Osteoblast (primary cell): ENCODE results near the gene RAB11A. TPM values are rescaled to one million over a fixed set of nuclear protein-coding genes. Genes with fewer than 3 reads are reported as not detected.

Source experiments
- DNase-seq: peaks from one replicate; pipeline ENCODE4 v3.0.0; 2011; ENCODE audit warnings: low spot score, mixed read lengths; ENCODE audit not compliant: insufficient read length; ENCODE audit errors: missing footprints
- H2AFZ ChIP-seq: 2 replicates; pipeline ENCODE4 v1.6.0; 2011; ENCODE audit warnings: mild to moderate bottlenecking, low read length
- H3K27ac ChIP-seq: 2 replicates; pipeline ENCODE4 v1.5.1; 2011; ENCODE audit warnings: mild to moderate bottlenecking, low read depth, low read length, moderate library complexity
- H3K27me3 ChIP-seq: 2 replicates; pipeline ENCODE4 v1.6.0; 2012; ENCODE audit warnings: mild to moderate bottlenecking, control low read depth, inconsistent platforms, low read length, moderate library complexity; ENCODE audit not compliant: insufficient read depth
- H3K36me3 ChIP-seq: 2 replicates; pipeline ENCODE4 v1.5.1; 2011; ENCODE audit warnings: mild to moderate bottlenecking, low read length, control low read depth, moderate library complexity; ENCODE audit not compliant: insufficient read depth
- H3K4me1 ChIP-seq: 2 replicates; pipeline ENCODE4 v1.5.1; 2011; ENCODE audit warnings: mild to moderate bottlenecking, low read length, control low read depth, moderate library complexity; ENCODE audit not compliant: insufficient read depth
- H3K4me2 ChIP-seq: 2 replicates; pipeline ENCODE4 v1.6.0; 2011; ENCODE audit warnings: mild to moderate bottlenecking, low read length; ENCODE audit not compliant: insufficient read depth
- H3K4me3 ChIP-seq: fragments of 200-600 bp; sonication (generic); 3 replicates; pipeline ENCODE4 v1.5.1; 2012; ENCODE audit warnings: mild to moderate bottlenecking, low read length, inconsistent platforms; ENCODE audit not compliant: insufficient read depth
- H3K79me2 ChIP-seq: 2 replicates; pipeline ENCODE4 v1.6.0; 2012; ENCODE audit warnings: mild to moderate bottlenecking, low read length, control low read depth, inconsistent platforms; ENCODE audit not compliant: insufficient read depth
- H3K9me3 ChIP-seq: 2 replicates; pipeline ENCODE4 v1.5.1; 2011; ENCODE audit warnings: low read depth, low read length, control low read depth
- H4K20me1 ChIP-seq: 2 replicates; pipeline ENCODE4 v1.6.0; 2012; ENCODE audit warnings: mild to moderate bottlenecking, low read length, control low read depth; ENCODE audit not compliant: insufficient read depth
- total RNA-seq: library from RNA; depleted of rRNA; stranded (reverse); fragments of >200 nt; gene quantifications from 2 replicates; pipeline ENCODE4 v1.2.3, GENCODE V29; 2012
- TF ChIP-seq, protein P1 (sequence below): IDR thresholded peaks from 2 replicates; pipeline ENCODE4 v1.5.1; 2011; ENCODE audit warnings: mild to moderate bottlenecking, low read depth, low read length, moderate library complexity; ENCODE audit errors: extremely low read depth

RAB11A gene
- total RNA-seq, 1 donor = 68.0 TPM

DNA sequence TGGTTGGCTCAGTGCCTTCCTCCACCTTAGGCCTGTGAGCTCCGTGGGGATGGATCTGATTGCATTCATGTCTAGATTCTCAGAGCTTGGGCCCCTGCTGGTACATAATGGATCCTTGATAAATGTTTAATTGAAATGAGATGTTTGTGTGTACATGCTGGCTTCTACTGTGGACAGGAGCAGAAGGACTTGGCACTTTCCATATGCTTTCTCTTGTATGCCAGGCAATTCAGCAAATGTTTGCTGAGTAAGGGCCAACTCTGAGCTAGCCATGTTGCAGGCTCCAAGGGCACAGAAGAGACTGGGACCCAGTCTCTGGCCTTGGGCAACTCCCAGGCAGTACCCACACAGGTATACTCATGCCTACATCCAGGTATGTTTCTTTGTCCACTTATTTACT, 67.0 kb downstream of the RAB11A start:
- no peaks in the 10 kb centered on the region for H3K79me2 ChIP-seq
- H3K27me3 ChIP-seq = peaks cover 9% of the 10 kb centered on the region
- no peaks in the 10 kb centered on the region for H3K36me3 ChIP-seq
- peaks cover 15% of the 10 kb centered on the region for H3K4me1 ChIP-seq
- H2AFZ ChIP-seq = no peak overlapping the region
- no peak overlapping the region for H3K4me2 ChIP-seq
- no peaks in the 10 kb centered on the region for H3K9me3 ChIP-seq
- no peak overlapping the region for H3K4me3 ChIP-seq
- no peak overlapping the region for H3K27ac ChIP-seq
- TF ChIP-seq, protein P1, sequence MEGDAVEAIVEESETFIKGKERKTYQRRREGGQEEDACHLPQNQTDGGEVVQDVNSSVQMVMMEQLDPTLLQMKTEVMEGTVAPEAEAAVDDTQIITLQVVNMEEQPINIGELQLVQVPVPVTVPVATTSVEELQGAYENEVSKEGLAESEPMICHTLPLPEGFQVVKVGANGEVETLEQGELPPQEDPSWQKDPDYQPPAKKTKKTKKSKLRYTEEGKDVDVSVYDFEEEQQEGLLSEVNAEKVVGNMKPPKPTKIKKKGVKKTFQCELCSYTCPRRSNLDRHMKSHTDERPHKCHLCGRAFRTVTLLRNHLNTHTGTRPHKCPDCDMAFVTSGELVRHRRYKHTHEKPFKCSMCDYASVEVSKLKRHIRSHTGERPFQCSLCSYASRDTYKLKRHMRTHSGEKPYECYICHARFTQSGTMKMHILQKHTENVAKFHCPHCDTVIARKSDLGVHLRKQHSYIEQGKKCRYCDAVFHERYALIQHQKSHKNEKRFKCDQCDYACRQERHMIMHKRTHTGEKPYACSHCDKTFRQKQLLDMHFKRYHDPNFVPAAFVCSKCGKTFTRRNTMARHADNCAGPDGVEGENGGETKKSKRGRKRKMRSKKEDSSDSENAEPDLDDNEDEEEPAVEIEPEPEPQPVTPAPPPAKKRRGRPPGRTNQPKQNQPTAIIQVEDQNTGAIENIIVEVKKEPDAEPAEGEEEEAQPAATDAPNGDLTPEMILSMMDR = no peak
- DNase-seq = no peak
- H4K20me1 ChIP-seq = no peaks in the 10 kb centered on the region

DNA sequence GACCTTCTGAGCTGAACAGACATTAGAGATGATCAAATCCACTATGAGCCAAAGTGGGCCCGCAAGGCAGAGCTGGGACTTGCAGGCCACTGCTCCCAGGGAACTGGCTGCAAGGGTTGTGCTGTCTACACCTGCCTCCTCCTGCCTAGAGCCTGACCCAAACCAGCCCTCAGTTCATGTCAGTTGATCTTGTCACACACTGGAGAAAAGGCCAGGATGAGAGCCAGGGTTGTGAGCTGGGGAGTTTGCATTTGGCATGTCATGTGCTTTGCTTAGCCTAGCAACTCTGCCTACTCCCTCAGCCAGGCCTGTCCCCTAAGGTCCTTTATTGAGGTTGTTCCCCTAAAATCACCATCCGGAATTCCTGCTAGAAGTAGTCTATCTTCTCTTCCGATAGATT, 67.8 kb downstream of the RAB11A start:
- Histone ChIP-seq H3K9me3 (no peaks in the 10 kb centered on the region), H4K20me1 (no peaks in the 10 kb centered on the region), H3K27ac (no peak overlapping the region), H2AFZ (no peak overlapping the region), H3K27me3 (peaks cover 9% of the 10 kb centered on the region), H3K79me2 (no peaks in the 10 kb centered on the region), H3K36me3 (no peaks in the 10 kb centered on the region), H3K4me1 (peaks cover 15% of the 10 kb centered on the region), H3K4me3 (no peak overlapping the region), H3K4me2 (no peak overlapping the region)
- TF ChIP-seq, protein P1 = no peak
- DNase-seq = no peak

DNA sequence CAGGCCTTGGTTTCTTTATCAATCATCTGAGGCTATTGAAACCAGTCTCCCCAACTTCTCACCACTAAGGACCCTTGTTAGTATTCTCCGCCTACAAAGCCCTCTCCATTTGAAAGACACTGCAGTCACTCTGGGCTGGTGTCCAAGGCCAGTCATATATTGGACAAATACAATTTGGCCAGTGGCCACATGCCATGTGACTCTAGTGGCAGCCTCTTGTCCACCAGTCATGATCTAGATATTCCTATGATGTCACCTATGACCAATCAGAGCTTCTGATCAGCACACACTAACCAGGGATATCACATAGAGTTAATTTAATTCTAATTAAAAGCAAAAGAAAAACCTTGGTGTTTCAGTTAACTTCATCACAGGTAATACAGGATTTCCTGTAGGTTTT, 68.2 kb downstream of the RAB11A start:
- no peak overlapping the region for H3K4me2 ChIP-seq
- no peak for DNase-seq
- no peak overlapping the region for H2AFZ ChIP-seq

DNA sequence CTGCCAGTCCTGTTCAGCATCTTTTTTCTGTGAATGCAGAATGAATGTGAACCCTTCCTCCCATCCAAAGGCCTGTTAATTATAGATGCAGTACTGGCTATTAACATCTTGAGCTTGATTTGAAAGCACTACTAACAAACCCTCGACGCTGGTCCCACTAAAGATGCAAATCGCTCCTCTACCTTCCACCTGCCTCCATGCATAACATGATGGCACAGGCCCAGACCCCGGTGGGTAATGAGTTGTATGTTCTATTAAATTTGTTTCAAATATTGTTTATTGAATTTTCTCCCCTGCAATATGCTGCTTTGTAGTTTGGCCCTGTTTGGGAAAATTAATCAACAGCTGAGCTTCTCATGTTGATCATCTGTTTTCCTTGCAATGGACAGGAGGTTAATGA, 69.3 kb downstream of the RAB11A start:
- TF ChIP-seq, protein P1 = no peak
- Histone ChIP-seq H2AFZ (no peak overlapping the region), H3K9me3 (no peaks in the 10 kb centered on the region), H3K4me3 (no peak overlapping the region), H3K4me2 (no peak overlapping the region), H3K4me1 (peaks cover 15% of the 10 kb centered on the region), H3K36me3 (no peaks in the 10 kb centered on the region), H3K27ac (no peak overlapping the region), H3K79me2 (no peaks in the 10 kb centered on the region), H3K27me3 (peaks cover 7% of the 10 kb centered on the region), H4K20me1 (no peaks in the 10 kb centered on the region)
- no peak for DNase-seq

More for the DNA sequence above, 68.2 kb downstream of the RAB11A start:
- Histone ChIP-seq H3K4me3 (no peak overlapping the region), H3K27ac (no peak overlapping the region), H3K4me1 (peaks cover 15% of the 10 kb centered on the region), H4K20me1 (no peaks in the 10 kb centered on the region), H3K9me3 (no peaks in the 10 kb centered on the region), H3K36me3 (no peaks in the 10 kb centered on the region), H3K79me2 (no peaks in the 10 kb centered on the region), H3K27me3 (peaks cover 9% of the 10 kb centered on the region)
- TF ChIP-seq, protein P1 = no peak
